GM20000 (cell line): ENCODE measurements around the gene CXCL1.

Experiments
- DNase-seq: peaks from one replicate; pipeline ENCODE4 v3.0.0; 2012; ENCODE audit warnings: low spot score
- TF ChIP-seq, protein P1 (sequence below): IDR thresholded peaks from 2 replicates; pipeline ENCODE4 v1.5.1; 2012; ENCODE audit warnings: mild to moderate bottlenecking, control low read depth; ENCODE audit errors: extremely low read depth, missing control alignments

Gene CXCL1

DNA sequence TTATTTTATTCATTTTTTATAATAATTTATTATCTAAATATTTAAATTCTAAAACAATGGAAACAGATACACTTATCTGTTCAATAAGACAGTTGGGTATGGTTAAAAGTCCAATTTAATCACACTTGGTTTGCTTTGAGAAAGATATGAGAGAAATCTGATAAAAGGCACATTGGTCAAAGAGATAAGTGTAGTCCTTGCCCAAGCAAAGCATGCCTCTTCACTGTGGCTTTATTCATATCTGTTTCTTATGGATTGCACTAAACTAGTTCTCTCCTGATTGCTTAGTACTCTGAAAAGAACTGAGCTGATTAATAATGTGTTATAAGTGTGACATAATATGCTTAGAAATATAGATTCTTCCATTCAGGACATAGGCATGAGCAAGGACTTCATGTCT, 39.8 kb downstream of the CXCL1 start:
- DNase-seq, result no peak
- TF ChIP-seq, protein P1, sequence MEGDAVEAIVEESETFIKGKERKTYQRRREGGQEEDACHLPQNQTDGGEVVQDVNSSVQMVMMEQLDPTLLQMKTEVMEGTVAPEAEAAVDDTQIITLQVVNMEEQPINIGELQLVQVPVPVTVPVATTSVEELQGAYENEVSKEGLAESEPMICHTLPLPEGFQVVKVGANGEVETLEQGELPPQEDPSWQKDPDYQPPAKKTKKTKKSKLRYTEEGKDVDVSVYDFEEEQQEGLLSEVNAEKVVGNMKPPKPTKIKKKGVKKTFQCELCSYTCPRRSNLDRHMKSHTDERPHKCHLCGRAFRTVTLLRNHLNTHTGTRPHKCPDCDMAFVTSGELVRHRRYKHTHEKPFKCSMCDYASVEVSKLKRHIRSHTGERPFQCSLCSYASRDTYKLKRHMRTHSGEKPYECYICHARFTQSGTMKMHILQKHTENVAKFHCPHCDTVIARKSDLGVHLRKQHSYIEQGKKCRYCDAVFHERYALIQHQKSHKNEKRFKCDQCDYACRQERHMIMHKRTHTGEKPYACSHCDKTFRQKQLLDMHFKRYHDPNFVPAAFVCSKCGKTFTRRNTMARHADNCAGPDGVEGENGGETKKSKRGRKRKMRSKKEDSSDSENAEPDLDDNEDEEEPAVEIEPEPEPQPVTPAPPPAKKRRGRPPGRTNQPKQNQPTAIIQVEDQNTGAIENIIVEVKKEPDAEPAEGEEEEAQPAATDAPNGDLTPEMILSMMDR, result no peak

DNA sequence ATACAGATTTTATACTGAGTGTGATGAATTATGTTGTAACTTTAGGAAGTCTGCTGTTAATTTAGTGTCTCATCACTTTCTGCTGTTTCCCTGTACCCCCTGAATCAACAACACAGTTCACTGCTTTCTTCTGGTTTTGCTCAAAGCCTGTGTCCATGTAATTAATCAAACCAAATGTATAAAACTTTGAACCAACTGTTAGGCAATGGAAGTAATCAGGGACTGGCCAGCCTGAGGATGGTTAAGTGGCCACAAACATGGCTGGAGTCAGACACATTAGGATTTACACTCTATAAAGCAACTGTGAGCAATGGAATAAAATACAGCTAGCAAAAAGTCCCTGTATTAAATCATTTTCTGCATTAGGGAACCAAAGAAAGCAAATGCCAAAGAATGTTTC, 42.6 kb downstream of the CXCL1 start:
- DNase-seq, result no peak
- TF ChIP-seq, protein P1, result no peak

DNA sequence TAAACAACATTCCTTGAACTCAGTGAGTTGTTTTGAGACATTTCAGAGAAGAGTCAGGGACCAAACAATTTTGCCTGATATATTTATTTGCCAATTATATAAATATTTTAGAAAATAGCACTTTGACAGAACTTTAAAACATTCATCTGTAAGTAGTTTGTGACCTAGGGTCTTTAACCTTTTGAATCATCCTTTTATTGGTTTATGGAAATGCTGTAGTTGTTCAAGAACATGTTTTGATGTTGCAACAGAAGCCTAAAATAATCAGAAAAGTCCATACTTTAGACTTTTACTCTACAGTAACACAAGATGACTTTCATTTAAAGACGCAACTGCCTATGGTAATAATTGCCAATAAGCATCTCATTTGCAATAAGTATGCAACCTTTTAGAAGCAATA, 43.0 kb downstream of the CXCL1 start:
- TF ChIP-seq, protein P1, result no peak
- no peak for DNase-seq

DNA sequence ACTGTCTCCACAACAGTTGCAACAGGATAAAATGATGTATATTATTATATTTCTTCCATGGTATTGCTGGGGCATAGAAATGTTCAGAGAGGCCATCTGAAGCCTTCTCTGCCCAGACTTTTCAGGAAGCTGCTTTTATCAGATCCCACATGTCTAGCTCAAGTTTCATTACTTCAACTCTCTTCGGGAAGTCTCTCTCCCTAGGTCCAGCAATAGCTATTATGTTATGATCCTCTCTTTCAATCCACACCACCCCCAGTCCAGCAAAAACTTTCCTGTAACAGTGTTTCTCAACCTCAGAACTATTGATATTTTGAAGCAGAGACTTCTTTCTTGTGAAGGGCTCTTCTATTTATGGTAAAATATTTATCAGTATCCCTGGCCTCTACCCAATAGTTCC, 44.9 kb downstream of the CXCL1 start:
- TF ChIP-seq, protein P1, result no peak
- DNase-seq, result no peak

DNA sequence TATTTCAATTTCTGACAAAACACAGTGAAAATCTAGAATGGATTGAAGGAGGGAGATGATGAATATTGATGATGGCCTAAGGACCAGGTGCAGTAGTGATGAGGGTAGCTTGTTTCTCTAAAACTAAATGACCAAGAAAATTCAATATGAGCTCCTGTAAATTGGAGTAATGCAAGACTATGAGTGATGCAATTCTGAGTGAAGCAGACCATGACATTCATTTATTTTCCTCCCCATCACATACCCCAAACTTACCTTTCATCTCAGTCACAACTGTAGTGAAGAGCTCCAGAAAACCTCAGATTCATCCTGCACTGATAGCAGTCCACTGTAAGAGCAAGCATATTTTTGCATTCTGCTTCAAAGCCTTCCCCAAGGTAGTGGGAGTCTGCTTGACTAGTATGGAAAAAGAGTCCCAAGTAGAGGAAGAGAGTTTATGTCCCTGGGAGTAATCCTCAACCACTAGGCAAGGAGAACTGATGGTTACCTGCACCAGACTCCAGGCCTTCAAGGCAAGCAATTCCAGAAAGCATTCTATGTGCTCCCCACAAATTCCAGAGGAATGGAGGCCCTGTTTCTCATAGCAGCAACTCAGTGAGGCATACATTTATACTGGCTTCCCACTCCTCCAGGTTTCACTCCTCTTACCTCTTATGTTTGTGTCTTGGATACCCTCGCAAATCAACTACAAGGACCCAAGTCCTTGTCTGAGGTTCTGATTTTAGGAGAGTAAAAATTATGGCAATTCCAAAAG, 47.2 kb downstream of the CXCL1 start:
- no peak for DNase-seq
- TF ChIP-seq, protein P1, result no peak

DNA sequence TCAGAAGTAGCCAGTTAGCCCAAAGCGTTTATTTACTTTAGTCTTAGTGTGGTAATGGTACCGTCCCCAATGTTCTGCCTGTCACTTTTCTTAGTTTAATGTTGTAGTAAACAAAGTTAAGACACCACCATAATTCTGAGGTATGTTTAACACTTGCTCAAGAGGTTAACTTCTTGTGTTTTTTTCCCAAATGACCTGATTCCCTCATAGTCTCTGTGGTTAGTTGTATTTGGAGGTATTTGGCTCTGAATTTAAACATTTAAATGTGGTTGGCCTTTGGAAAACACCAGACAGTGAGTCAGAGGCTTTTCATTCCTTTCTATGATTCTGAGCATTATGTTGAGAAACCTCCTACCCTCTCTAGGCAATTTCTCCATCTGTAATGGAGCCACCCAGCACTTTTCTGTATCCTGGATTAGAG, 47.9 kb downstream of the CXCL1 start:
- TF ChIP-seq, protein P1, result no peak
- no peak for DNase-seq

DNA sequence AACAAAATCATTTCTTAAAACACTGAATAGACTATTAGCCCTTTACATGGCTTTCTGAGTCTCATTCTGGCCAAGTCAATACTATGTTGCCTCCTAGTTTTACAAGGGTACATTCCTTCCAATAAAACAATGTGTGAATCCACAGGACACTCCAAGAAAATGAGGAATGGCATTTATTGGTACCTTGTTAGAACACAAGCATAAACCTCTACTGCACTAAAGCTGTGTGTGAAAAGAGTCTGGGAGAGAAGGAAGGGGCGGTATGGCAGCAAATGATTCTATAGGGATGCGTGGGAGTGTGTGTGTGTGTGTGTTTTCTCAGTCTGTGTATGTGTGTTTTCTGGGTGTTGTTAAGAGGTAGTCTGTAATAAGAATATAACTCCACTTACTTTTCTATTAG, 48.9 kb downstream of the CXCL1 start:
- TF ChIP-seq, protein P1, result no peak
- DNase-seq, result no peak
